NOMO-1 (cell line): ENCODE results near the gene PLEKHS1.

ENCODE experiments used
- DNase-seq, 2 experiments: peaks; one replicate each; lab custom pipeline; 2025; ENCODE audit not compliant: unreplicated experiment in 2 of 2; lab: John Stamatoyannopoulos, UW

Gene PLEKHS1

DNA sequence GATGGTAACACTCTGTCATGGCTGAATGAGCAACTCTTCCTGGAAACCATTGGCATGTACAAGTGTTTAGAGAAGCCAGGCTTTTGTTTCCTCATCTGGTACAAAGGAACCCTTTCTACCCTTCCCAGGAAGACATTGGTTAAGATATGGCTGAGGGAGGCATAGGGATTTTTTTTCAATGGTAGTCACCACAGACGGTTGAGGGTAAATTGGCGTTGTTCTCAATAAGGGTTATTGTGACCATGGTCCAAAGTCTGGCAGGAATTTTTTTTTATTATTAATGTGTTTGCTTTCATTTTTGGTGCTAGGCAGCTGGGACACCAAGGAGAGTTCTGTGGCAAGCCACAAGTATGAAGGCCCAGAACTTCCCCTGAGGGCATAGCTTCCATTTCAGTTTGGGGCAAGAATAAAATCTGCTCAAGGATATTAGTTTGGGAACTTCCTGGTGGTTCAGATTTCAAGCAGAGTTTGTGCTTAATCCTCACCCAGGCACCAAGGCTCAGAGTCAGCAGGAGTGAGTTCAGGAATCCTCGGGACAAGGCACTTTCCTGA, at the start of gene PLEKHS1:
PLEKHS1 (plus strand) TSS at position 502 of the 552 bp plus-strand sequence. CDS start 3,596 bp downstream, outside the sequence.
- no peak for DNase-seq

DNA sequence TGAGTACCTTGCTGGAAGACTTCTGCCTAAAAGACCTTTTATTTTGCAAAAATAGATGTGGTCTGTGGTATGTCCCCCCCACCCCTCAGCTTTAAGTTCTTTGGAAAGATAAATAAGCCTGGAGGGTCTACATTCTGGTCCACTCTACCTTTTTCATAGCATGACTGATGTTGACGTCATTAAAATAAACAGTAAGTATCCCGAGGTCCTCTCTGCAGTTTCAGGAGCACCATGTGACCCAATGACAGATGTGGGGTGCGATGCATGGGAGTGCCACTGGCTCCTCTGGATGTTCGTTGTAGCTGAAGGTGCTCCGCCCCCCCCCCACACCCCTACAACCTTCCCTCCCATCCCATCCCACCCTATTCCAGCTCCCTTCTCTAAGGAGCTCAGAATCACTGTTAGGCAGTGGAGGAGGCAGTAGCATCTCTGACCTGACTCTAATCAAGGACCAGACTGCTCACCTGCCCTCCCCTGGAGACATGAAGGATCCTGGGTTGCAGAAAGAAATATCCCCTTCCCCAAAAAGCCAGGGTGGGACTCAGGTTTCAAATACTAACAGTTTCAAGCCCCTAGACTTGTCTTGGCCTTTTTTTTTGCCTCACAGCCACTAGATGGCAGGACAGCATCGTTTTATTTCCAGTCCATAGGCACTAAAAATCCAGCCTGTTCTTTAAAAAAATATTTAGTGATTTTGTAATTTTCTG, 46.7 kb upstream of the PLEKHS1 start:
- DNase-seq: peak in 1 of 2 experiments; percentile 2

GRCh38 chr10:113705344-113705652, 46.2 kb upstream of the PLEKHS1 start:
- DNase-seq: no peak

DNA sequence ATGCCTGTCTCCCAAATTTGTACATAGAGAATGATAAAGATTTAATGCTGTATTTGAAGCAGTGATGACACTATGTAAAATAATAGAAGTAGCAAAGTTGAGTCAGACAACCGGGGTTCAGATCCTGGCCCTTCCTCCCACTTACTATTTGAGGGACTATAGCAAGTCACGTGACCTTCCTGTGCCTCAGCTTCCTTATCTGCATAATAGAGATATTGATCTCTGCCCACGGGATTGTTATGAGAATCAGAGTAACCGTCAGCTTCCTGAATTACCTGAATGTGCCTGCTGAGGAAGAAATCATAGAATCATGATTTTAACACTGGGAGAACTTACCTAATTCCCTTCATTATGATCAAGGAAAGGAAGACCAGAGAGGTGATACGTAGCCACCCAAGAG, 44.9 kb upstream of the PLEKHS1 start:
- no peak for DNase-seq

- no peak for DNase-seq
Observed at GRCh38 chr10:113708640-113709039, 42.8 kb upstream of the PLEKHS1 start.

GRCh38 chr10:113709221-113709838, 42.2 kb upstream of the PLEKHS1 start:
- no peak for DNase-seq

DNA sequence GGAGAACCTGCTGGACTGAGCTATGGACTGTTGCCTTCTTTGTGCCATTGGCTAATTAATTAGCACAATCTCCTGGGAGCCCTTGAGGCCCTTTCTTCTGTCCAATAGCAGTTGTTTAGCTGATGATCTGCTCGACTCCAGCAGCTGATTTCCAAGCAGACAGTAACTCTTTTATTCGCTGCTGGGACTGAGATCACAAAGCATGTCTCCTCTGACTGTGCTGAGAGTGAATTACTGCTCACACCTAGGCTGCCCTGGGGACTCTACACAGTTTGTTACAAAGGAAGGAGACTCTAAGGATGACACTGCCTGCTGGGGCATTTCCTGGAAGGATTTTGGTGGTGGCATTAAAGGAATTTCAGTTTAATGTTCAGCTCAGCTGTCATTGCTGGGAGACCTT, 40.3 kb upstream of the PLEKHS1 start:
- DNase-seq: no peak

GRCh38 chr10:113712024-113712423, 39.5 kb upstream of the PLEKHS1 start:
- DNase-seq: no peak

- DNase-seq: no peak
Observed at GRCh38 chr10:113712755-113713639, 38.5 kb upstream of the PLEKHS1 start.

DNA sequence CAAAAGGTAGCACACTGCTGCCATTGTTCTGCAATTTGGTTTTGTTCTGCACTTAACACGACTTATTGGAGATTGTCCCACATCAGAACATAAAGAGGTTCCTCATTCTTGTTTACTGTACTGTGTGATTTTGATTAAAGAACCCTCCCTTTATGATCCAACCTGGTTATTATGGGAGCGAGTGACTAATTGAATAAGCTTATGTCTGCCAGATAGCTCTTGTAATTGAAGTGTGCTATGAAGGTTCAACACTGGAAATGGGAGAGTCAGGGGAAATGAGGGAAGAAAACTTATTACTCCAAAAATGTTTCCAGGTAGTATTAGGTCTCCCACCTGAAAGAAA, 37.9 kb upstream of the PLEKHS1 start:
- DNase-seq: no peak

GRCh38 chr10:113716109-113716910, 35.2 kb upstream of the PLEKHS1 start:
- DNase-seq: peak in 1 of 2 experiments; percentile 59

- no peak for DNase-seq
Observed at GRCh38 chr10:113718969-113719822, 32.3 kb upstream of the PLEKHS1 start.

- DNase-seq: no peak
Observed at GRCh38 chr10:113720386-113720785, 31.1 kb upstream of the PLEKHS1 start.

GRCh38 chr10:113732160-113732881, 19.2 kb upstream of the PLEKHS1 start:
- DNase-seq: no peak

DNA sequence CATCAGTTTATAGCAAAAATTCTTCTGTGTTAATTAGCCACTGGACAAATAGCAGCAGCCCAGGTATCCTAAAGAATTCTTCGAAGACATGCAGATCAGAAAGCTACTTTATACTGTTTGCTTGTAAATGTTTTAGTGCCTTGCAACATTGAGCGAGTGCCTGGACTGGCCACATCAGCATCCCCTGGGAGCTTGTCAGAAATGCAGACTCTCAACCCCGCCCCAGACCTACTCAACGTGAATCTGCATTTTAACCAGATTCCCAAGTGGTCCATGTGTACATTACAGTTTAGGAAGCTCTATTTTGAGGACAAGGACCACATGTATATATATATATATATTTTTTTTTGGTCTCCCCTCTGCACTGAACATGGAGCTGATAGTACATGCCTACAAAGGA, 18.5 kb upstream of the PLEKHS1 start:
- no peak for DNase-seq

DNA sequence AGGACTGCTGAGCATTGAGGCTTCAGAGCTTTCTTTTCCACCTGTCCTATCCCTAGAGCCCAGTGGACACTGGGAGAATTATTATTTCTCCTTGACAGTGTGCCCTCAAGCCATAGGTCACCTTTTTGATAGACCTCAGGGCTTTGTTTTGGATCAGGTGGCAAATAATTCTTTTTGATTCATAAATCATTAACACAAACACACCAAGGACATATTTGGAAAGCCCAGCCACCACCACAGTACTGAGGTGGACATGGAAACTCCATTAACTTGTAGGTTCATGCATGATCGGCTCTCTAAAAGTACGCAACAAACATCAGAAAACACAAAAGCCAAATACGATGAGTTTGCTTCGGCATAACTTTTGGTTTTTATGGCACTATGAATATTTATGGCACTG, 17.8 kb upstream of the PLEKHS1 start:
- no peak for DNase-seq

GRCh38 chr10:113735913-113736312, 15.6 kb upstream of the PLEKHS1 start:
- no peak for DNase-seq

DNA sequence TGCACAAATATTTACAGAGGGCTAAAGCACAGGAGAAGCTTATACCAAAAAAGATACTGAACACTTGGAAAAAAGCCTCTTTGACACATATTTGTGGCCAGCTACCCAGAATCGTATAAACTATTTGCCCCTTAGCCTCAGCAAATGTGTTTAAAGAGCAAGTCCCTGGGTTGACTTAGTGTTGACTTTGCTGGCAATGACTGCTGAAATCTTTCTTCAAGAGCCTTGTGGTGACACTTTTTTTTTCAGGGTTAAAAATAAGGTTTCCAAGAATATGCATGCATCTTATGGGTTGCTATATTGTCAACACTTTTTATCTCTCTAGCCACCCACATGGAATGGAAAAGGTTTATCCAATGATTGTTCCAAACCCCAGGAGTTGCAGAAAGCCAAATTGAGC, 14.9 kb upstream of the PLEKHS1 start:
- no peak for DNase-seq

GRCh38 chr10:113739031-113739430, 12.5 kb upstream of the PLEKHS1 start:
- no peak for DNase-seq
